Daoy (cell line): ENCODE measurements around the gene MTFMT. TPM values are rescaled to one million over a fixed set of nuclear protein-coding genes. Genes with fewer than 3 reads are reported as not detected.
A peak's percentile ranks its signal among the peaks of the same experiment; 100 is the strongest.

Experiments
- DNase-seq: peaks from one replicate; pipeline ENCODE4 v3.0.0-alpha.2; 2015; ENCODE audit warnings: low read depth
- total RNA-seq: library from RNA; depleted of rRNA; stranded (reverse); fragments of >200 nt; shearing (Covaris generic); gene quantifications from 2 replicates; pipeline ENCODE4 v1.2.3, GENCODE V29; 2014; rRNA removed

The MTFMT gene
- total RNA-seq, 1 experiment from 2014 or later: 15.9 TPM

GRCh38 chr15:64987136-64987535, 42.3 kb downstream of the MTFMT start:
- no peak for DNase-seq

GRCh38 chr15:64985366-64986033, 43.9 kb downstream of the MTFMT start:
- peak; percentile 5 for DNase-seq

- DNase-seq: no peak
Observed at GRCh38 chr15:64982472-64982871, 47.0 kb downstream of the MTFMT start.

DNA sequence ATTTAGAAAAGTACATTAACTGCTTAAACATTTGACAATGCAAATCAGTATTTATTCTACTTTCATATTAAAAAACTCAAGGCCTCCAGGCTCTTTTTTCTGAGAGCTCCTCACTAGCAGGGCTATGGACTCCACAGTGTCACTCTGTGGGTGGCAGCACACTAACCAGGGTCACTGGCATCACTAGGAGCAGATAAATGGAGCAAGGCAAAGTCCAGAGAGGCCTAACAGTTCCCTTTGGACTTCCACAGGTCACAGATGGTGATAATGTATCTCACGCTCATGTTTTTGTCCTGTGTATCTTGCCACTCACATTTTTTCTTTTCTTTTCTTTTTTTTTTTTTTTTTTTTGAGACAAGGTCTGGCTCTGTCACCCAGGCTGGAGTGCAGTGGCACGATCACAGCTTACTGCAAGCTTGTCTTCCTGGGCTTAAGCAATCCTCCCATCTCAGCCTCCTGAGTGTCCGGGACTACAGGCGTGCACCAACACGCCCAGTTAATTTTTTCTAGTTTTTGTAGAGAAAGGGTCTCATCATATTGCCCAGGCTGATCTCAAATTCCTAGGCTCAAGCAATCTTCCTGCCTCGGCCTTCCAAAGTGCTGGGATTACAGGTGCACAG, 47.5 kb downstream of the MTFMT start:
- no peak for DNase-seq

DNA sequence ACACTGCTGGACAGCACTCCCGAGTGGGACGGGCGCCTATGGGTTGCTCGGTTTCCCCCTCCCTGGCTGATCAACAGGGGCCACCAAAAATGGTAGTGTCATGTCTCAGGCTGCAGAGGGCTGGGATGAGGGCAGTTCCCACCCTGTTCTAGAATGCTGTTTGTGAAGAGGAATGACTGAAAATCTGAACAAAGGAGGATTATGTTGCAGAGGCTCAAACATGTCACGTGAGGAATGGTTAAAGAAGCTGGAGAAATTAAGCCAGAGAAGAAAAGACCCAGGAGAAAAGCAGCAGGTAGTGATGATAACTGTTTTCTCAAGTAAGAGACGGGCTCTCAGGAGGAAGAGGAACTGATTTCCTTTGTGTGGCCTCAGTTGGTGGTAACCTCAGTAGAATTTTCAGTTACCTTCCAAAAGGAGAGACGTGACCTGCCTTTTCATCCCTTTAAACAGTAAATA, 50.2 kb downstream of the MTFMT start:
- DNase-seq: no peak

- no peak for DNase-seq
Observed at GRCh38 chr15:64975390-64975789, 54.0 kb downstream of the MTFMT start.

GRCh38 chr15:64970698-64971097, 58.7 kb downstream of the MTFMT start:
- no peak for DNase-seq

DNA sequence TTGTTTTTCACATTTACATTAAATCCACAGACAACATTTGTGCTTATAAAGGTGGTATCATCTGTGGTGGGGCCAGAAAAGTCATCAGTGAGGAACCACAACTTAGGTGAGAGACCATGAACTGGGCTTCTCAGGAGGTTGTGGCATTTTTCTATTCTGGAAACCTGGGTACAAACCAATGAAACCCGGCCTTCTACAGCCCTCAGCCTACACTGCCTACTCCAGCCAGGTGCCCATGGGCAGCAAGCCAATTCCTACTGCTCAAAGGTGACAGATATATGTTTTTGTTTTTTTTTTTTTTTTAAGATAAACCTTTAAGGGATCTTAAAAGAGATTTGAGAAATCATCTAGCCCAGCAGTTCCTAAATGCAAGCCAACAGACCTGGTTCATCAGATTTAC, 60.0 kb downstream of the MTFMT start:
- no peak for DNase-seq

DNA sequence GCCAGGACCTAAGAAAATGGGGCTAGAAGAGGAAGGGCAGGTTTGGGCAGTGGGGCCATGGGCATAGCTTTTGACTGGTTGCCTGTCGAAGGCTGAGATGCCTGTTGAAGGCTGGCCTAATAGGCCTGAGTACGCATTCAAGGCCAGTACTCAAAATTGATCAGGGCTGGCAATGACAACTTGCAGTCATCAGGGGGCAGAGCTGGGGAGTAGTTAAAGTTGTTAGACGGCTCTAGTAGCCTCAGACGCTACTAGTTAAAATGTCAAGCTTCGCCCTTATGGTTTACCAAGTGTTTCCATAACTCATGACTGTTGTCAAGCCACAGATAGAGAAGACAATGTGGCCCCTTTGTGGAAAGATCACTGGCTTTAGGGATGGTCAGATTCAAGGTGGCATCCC, 68.4 kb downstream of the MTFMT start:
- no peak for DNase-seq

DNA sequence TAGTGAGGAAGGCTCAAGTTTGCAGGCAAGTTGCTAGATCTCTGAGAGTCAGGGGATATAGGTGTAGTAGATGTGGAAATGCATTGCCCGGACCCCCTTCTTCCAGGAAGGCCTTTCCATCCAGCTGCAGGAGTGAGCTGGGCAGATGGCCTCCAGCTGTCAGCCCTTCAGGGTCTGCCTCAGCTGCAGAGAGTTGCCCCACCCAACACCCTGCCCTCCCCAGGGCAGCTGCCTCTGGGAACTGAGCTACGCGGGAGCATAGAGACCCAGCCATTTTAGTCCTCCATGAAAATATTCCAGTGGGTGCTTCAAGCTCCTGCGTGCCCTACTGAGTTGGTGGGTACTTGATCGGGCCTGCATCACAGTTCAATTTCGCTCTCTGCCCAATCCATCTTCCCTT, 69.3 kb downstream of the MTFMT start:
- no peak for DNase-seq

GRCh38 chr15:64959128-64959527, 70.3 kb downstream of the MTFMT start:
- no peak for DNase-seq

- DNase-seq: no peak
Observed at GRCh38 chr15:64954395-64954794, 75.0 kb downstream of the MTFMT start.

DNA sequence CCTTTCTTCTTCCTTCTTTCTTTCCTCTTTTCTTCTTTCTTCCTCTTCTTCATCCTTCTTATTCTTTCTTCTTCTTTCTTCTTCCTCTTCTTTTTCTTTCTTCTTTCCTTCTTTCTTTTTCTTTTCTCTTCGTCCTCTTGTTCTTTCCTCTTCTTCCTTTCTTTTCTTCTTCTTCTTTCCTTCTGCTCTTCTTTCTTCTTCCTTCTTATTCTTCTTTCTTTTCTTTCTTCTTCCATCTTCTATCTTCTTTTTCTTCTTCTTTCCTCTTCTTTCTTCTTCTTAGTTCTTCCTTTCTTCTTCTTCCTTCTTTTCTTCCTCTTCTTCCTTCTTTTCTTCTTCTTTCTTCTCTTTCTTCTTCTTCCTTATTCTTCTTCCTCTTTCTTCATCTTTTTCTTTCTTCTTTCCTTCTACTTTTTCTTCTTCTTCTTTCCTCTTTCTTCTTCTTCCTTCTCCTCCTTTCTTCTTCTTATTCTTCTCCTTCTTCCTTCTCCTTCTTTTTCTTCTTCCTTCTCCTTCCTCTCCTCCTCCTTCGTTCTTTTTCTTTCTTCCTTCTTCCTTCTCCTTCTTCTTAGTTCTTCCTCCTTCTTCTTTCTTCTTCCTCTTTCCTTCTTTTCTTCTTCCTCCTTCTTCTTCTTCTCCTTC, 77.5 kb downstream of the MTFMT start:
- no peak for DNase-seq

Other genes with a start within 250 kb of the MTFMT start
- gene PIF1, start 204.0 kb downstream of the MTFMT start, total RNA-seq: 26.6 and 32.9 TPM in 2 replicates
- 8.7 and 10.7 TPM in 2 replicates for gene PLEKHO2, start 187.7 kb downstream of the MTFMT start, total RNA-seq
- gene ANKDD1A, start 117.7 kb downstream of the MTFMT start, total RNA-seq: 1.5 and 1.8 TPM in 2 replicates
- 43.5 and 49.9 TPM in 2 replicates for gene SPG21, start 39.7 kb downstream of the MTFMT start, total RNA-seq
- not detected in 2 replicates for gene SLC51B, start 15.7 kb upstream of the MTFMT start, total RNA-seq
- 1.5 and 1.6 TPM in 2 replicates for gene RASL12, start 38.4 kb upstream of the MTFMT start, total RNA-seq
- not detected in 2 replicates for gene KBTBD13, start 47.1 kb upstream of the MTFMT start, total RNA-seq
- 0.03 and 0.06 TPM in 2 replicates for gene UBAP1L, start 85.6 kb upstream of the MTFMT start, total RNA-seq
- gene PDCD7, start 104.2 kb upstream of the MTFMT start, total RNA-seq: 13.3 and 17.4 TPM in 2 replicates
- gene CLPX, start 155.7 kb upstream of the MTFMT start, total RNA-seq: 46.7 and 57.1 TPM in 2 replicates
- 0.03 TPM in 1 of 2 replicates, not detected in the other for gene CILP, start 181.8 kb upstream of the MTFMT start, total RNA-seq